Measurements from ENCODE around the gene ZNF536. TPM values are rescaled to one million over a fixed set of nuclear protein-coding genes. Genes with fewer than 3 reads are reported as not detected.

The ZNF536 gene
- total RNA-seq, 1 experiment from 2014 or later: not detected

GRCh38 chr19:30371161-30371836 is 885 bp upstream of the ZNF536 start:
- Histone ChIP-seq H3K27me3 (peaks cover 29% of the 10 kb centered on the region), H3K9me3 (no peaks in the 10 kb centered on the region), H3K36me3 (no peaks in the 10 kb centered on the region), H3K4me3 (no peak overlapping the region)
- no peak for DNase-seq

GRCh38 chr19:30373593-30373992 is 1.4 kb downstream of the ZNF536 start:
- Histone ChIP-seq H3K4me3 (no peak overlapping the region), H3K36me3 (no peaks in the 10 kb centered on the region), H3K27me3 (peaks cover 29% of the 10 kb centered on the region), H3K9me3 (no peaks in the 10 kb centered on the region)
- DNase-seq: no peak

GRCh38 chr19:30374539-30374864 is 2.3 kb downstream of the ZNF536 start:
- H3K4me3 ChIP-seq: no peak overlapping the region
- H3K9me3 ChIP-seq: no peaks in the 10 kb centered on the region
- no peaks in the 10 kb centered on the region for H3K36me3 ChIP-seq
- peaks cover 24% of the 10 kb centered on the region; the same call in 1 of the 2 replicates for H3K27me3 ChIP-seq
- no peak for DNase-seq

GRCh38 chr19:30374865-30375552 is 2.8 kb downstream of the ZNF536 start:
- H3K27me3 ChIP-seq: peaks cover 20% of the 10 kb centered on the region; the same call in 1 of the 2 replicates
- no peak overlapping the region for H3K4me3 ChIP-seq
- H3K9me3 ChIP-seq: no peaks in the 10 kb centered on the region
- H3K36me3 ChIP-seq: no peaks in the 10 kb centered on the region
- peak; percentile 13 for DNase-seq

GRCh38 chr19:30375553-30376031 is 3.4 kb downstream of the ZNF536 start:
- no peak for DNase-seq
- Histone ChIP-seq H3K36me3 (no peaks in the 10 kb centered on the region), H3K4me3 (no peak overlapping the region), H3K9me3 (no peaks in the 10 kb centered on the region), H3K27me3 (peaks cover 17% of the 10 kb centered on the region; the same call in 1 of the 2 replicates)

GRCh38 chr19:30376272-30376671 is 4.1 kb downstream of the ZNF536 start:
- no peak overlapping the region for H3K4me3 ChIP-seq
- DNase-seq: no peak
- no peaks in the 10 kb centered on the region for H3K36me3 ChIP-seq
- H3K27me3 ChIP-seq: peaks cover 16% of the 10 kb centered on the region; the same call in 1 of the 2 replicates
- no peaks in the 10 kb centered on the region for H3K9me3 ChIP-seq

GRCh38 chr19:30376826-30377425 is 4.7 kb downstream of the ZNF536 start:
- no peak for DNase-seq
- Histone ChIP-seq H3K36me3 (no peaks in the 10 kb centered on the region), H3K9me3 (no peaks in the 10 kb centered on the region), H3K27me3 (peaks cover 16% of the 10 kb centered on the region; the same call in 1 of the 2 replicates), H3K4me3 (no peak overlapping the region)

- no peak for DNase-seq
- Histone ChIP-seq H3K9me3 (no peaks in the 10 kb centered on the region), H3K36me3 (no peaks in the 10 kb centered on the region)
Observed at GRCh38 chr19:30378701-30379100, 6.5 kb downstream of the ZNF536 start.

GRCh38 chr19:30379841-30380610 is 7.8 kb downstream of the ZNF536 start:
- no peak for DNase-seq
- no peaks in the 10 kb centered on the region for H3K9me3 ChIP-seq
- no peaks in the 10 kb centered on the region for H3K36me3 ChIP-seq
- peaks cover 6% of the 10 kb centered on the region; the same call in 1 of the 2 replicates for H3K27me3 ChIP-seq
- H3K4me3 ChIP-seq: no peak overlapping the region

More at GRCh38 chr19:30378701-30379100, 6.5 kb downstream of the ZNF536 start:
- Histone ChIP-seq H3K4me3 (no peak overlapping the region), H3K27me3 (peaks cover 13% of the 10 kb centered on the region; the same call in 1 of the 2 replicates)

- no peaks in the 10 kb centered on the region for H3K36me3 ChIP-seq
- no peaks in the 10 kb centered on the region for H3K27me3 ChIP-seq
- H3K4me3 ChIP-seq: no peak overlapping the region
- no peak for DNase-seq
- H3K9me3 ChIP-seq: no peaks in the 10 kb centered on the region
Observed at GRCh38 chr19:30381366-30381765, 9.2 kb downstream of the ZNF536 start.

GRCh38 chr19:30385174-30385573 is 13.0 kb downstream of the ZNF536 start:
- Histone ChIP-seq H3K4me3 (no peak overlapping the region), H3K27me3 (no peaks in the 10 kb centered on the region), H3K9me3 (no peaks in the 10 kb centered on the region), H3K36me3 (no peaks in the 10 kb centered on the region)
- no peak for DNase-seq

GRCh38 chr19:30385666-30386065 is 13.5 kb downstream of the ZNF536 start:
- no peaks in the 10 kb centered on the region for H3K9me3 ChIP-seq
- no peaks in the 10 kb centered on the region for H3K36me3 ChIP-seq
- H3K4me3 ChIP-seq: no peak overlapping the region
- DNase-seq: no peak
- no peaks in the 10 kb centered on the region for H3K27me3 ChIP-seq

- H3K27me3 ChIP-seq: no peaks in the 10 kb centered on the region
- no peak for DNase-seq
Observed at GRCh38 chr19:30386551-30387143, 14.5 kb downstream of the ZNF536 start.

GRCh38 chr19:30387311-30388115 is 15.3 kb downstream of the ZNF536 start:
- Histone ChIP-seq H3K27me3 (no peaks in the 10 kb centered on the region), H3K36me3 (no peaks in the 10 kb centered on the region), H3K9me3 (no peaks in the 10 kb centered on the region), H3K4me3 (no peak overlapping the region)
- no peak for DNase-seq

More at GRCh38 chr19:30386551-30387143, 14.5 kb downstream of the ZNF536 start:
- Histone ChIP-seq H3K4me3 (no peak overlapping the region), H3K36me3 (no peaks in the 10 kb centered on the region), H3K9me3 (no peaks in the 10 kb centered on the region)

GRCh38 chr19:30388327-30388726 is 16.1 kb downstream of the ZNF536 start:
- Histone ChIP-seq H3K36me3 (no peaks in the 10 kb centered on the region), H3K9me3 (no peaks in the 10 kb centered on the region), H3K27me3 (no peaks in the 10 kb centered on the region), H3K4me3 (no peak overlapping the region)
- DNase-seq: no peak

- no peak for DNase-seq
- Histone ChIP-seq H3K9me3 (no peaks in the 10 kb centered on the region), H3K36me3 (no peaks in the 10 kb centered on the region), H3K27me3 (no peaks in the 10 kb centered on the region), H3K4me3 (no peak overlapping the region)
Observed at GRCh38 chr19:30388819-30389218, 16.6 kb downstream of the ZNF536 start.
